ENCODE data around the gene CDKAL1. TPM values are rescaled to one million over a fixed set of nuclear protein-coding genes. Genes with fewer than 3 reads are reported as not detected.
"Not testable (repeated sequence)": the region's sequence is repeated elsewhere in the genome, so short reads cannot be mapped to it uniquely, and the experiment has no call there.

The CDKAL1 gene
- total RNA-seq, 1 donor from 2014 or later, result 34.3 TPM

GRCh38 chr6:20497216-20498040 is 36.8 kb upstream of the CDKAL1 start:
- Mint-ChIP-seq H3K4me1 (ENCODE audit: low read depth) (no peaks in the 10 kb centered on the region), H3K36me3 (ENCODE audit: insufficient read depth) (peaks cover 4% of the 10 kb centered on the region), H3K27me3 (no peaks in the 10 kb centered on the region), H3K4me3 (ENCODE audit: low read depth) (no peak overlapping the region), H3K27ac (no peak overlapping the region), H3K9me3 (ENCODE audit: low read depth) (peaks cover 11% of the 10 kb centered on the region)
- DNase-seq (ENCODE audit: low spot score, unreplicated experiment), result no peak
- no peak for TF ChIP-seq CTCF (IDR thresholded peaks at IDR 0.05; ENCODE audit: unreplicated experiment)

GRCh38 chr6:20498041-20498385 is 36.2 kb upstream of the CDKAL1 start:
- TF ChIP-seq CTCF (IDR thresholded peaks at IDR 0.05; ENCODE audit: unreplicated experiment), result no peak
- Mint-ChIP-seq H3K27ac (no peak overlapping the region), H3K27me3 (no peaks in the 10 kb centered on the region), H3K4me1 (ENCODE audit: low read depth) (no peaks in the 10 kb centered on the region), H3K9me3 (ENCODE audit: low read depth) (peaks cover 16% of the 10 kb centered on the region), H3K4me3 (ENCODE audit: low read depth) (no peak overlapping the region), H3K36me3 (ENCODE audit: insufficient read depth) (peaks cover 6% of the 10 kb centered on the region)
- no peak for DNase-seq (ENCODE audit: low spot score, unreplicated experiment)

DNA sequence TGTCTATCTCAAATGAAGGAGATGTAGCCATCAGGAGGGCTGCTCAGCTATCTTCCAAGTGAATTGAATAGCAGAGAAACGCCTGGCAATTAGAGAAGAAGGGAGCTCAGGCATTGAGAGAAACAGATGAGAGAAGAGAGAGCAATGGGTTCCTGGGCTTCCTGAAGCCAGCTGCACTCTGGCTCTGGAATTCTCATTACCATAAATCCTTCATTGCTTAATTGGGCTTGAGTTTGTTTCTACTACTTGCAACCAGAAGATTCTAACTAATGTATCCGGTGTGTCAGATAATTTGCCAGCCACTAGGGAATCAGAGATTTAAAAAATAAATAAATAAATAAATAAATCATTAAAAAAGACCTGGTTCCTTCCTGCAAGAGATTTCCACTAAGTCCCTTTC is 25.0 kb upstream of the CDKAL1 start:
- Mint-ChIP-seq H3K36me3 (ENCODE audit: insufficient read depth) (no peaks in the 10 kb centered on the region), H3K4me3 (ENCODE audit: low read depth) (no peak overlapping the region), H3K27me3 (no peaks in the 10 kb centered on the region), H3K4me1 (ENCODE audit: low read depth) (no peaks in the 10 kb centered on the region), H3K27ac (no peak overlapping the region), H3K9me3 (ENCODE audit: low read depth) (no peaks in the 10 kb centered on the region)
- TF ChIP-seq CTCF (IDR thresholded peaks at IDR 0.05; ENCODE audit: unreplicated experiment), result no peak
- no peak for DNase-seq (ENCODE audit: low spot score, unreplicated experiment)

DNA sequence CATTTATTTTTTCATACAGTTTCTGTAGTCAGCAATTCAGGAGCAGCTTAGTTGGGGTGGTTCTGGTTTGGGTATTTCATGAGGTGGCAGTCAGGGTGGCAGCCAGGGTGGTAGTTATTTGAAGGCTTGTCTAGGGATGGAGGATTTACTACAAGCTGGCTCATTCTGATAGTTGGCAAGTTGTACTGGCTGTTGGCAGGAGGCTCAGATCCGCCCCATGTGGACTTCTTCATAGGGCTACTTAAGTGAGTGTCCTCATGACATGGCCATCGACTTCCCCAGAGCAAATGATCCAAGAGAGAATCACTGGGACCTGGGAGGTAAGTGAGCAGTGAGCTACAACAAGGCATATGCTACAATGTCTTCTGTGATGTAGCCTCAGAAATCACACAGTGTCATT is 22.4 kb upstream of the CDKAL1 start:
- Mint-ChIP-seq H3K36me3 (ENCODE audit: insufficient read depth) (no peaks in the 10 kb centered on the region), H3K27ac (no peak overlapping the region), H3K4me3 (ENCODE audit: low read depth) (no peak overlapping the region), H3K27me3 (no peaks in the 10 kb centered on the region), H3K4me1 (ENCODE audit: low read depth) (no peaks in the 10 kb centered on the region), H3K9me3 (ENCODE audit: low read depth) (no peaks in the 10 kb centered on the region)
- TF ChIP-seq CTCF (IDR thresholded peaks at IDR 0.05; ENCODE audit: unreplicated experiment), result no peak
- DNase-seq (ENCODE audit: low spot score, unreplicated experiment), result no peak

GRCh38 chr6:20525208-20525607 is 9.0 kb upstream of the CDKAL1 start:
- H3K36me3 Mint-ChIP-seq (ENCODE audit: insufficient read depth); H3K4me1 Mint-ChIP-seq (ENCODE audit: low read depth); DNase-seq (ENCODE audit: low spot score, unreplicated experiment); H3K27me3 Mint-ChIP-seq; H3K9me3 Mint-ChIP-seq (ENCODE audit: low read depth); H3K27ac Mint-ChIP-seq; H3K4me3 Mint-ChIP-seq (ENCODE audit: low read depth): not testable (repeated sequence)

- H3K9me3 Mint-ChIP-seq (ENCODE audit: low read depth); H3K4me3 Mint-ChIP-seq (ENCODE audit: low read depth); H3K36me3 Mint-ChIP-seq (ENCODE audit: insufficient read depth); H3K27me3 Mint-ChIP-seq; H3K4me1 Mint-ChIP-seq (ENCODE audit: low read depth); DNase-seq (ENCODE audit: low spot score, unreplicated experiment): not testable (repeated sequence)
- TF ChIP-seq CTCF (IDR thresholded peaks at IDR 0.05; ENCODE audit: unreplicated experiment), result peak; percentile 56
- H3K27ac Mint-ChIP-seq, result peak overlapping the region; percentile 74
Observed at GRCh38 chr6:20529086-20529448, 5.2 kb upstream of the CDKAL1 start.

Data from progenitor cell of endocrine pancreas (in vitro differentiated cells).